CD4-positive, alpha-beta T cell treated with Interleukin-15 for 4 hours (primary cell): ENCODE data around the gene IL17D.

Source experiments
- DNase-seq: peaks from one replicate; pipeline ENCODE4 v3.0.0-alpha.2; 2020; ENCODE audit warnings: low spot score

The IL17D gene

DNA sequence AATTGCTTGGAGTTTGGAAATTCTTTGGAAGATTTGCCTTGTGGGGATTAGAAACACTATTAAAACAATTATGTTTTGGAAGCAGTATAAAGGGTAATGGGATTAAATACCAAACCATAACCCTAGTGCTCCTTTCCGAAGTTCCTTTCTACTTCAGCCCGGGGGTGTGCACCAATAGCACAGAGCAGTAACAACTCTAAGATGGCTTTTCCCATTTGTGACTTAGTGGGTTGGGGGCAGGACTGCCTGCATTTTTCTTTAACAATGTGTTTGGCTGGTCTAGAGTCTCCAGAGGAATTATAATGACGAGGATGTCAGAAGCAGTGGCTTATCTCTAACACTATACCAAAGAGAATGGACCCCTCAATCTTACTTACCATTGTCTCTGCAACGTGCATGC lies 11.9 kb upstream of the IL17D start:
- DNase-seq, result no peak

DNA sequence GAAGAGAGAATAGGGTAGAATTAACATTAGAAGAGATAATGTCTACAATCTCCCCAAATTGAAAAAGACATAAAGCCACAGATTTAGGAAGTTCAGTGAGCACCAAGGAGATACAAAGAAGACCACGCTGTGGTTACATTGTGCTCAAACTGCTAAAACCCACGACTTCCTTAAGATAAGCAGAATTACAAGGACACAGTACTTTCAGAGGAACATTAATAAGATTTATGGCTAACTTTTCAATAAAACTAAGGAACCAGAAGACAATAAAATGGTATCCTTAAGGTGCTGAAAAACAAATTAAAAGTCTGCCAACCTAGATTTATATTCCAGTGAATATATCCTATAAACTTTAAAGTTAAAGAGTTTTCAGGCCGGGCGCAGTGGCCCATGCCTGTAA lies 7.4 kb upstream of the IL17D start:
- no peak for DNase-seq

DNA sequence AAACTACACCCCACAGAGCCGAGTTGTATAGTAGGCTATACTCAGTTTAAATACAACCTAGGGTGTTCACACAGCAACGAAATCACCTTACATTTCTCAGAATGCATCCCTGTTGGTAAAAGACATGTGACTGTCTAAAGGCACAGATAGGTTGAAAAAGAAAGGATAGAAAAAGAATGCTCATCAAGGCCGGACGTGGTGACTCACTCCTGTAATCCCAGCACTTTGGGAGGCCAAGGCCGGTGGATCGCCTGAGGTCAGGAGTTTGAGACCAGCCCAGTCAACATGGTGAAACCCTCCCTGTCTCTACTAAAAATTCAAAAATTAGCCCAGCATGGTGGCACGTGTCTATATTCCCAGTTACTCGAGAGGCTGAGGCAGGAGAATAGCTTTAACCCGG lies 3.8 kb upstream of the IL17D start:
- DNase-seq, result no peak

DNA sequence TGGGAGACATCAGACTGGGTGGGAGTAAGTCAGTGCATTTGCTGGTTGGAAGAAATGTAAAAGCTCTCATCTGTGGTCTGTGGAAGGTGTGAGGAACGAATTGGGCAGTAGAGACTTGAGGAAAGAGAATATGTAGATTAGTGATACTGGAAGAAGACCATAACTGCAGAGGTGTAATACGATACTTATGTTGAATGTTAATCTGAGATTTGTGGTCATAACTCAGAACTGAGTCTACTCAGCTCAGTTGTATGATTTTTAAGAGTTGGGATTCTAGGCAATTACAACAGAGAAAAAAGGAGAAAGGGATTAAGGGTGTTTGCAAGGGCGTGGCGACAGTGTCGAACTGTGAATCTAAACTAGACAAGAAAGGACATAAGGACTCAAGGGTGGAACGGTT lies 3.2 kb upstream of the IL17D start:
- no peak for DNase-seq

GRCh38 chr13:20701461-20701860 lies 2.0 kb upstream of the IL17D start:
- DNase-seq, result no peak

- no peak for DNase-seq
Observed at GRCh38 chr13:20702530-20702914, 977 bp upstream of the IL17D start.

DNA sequence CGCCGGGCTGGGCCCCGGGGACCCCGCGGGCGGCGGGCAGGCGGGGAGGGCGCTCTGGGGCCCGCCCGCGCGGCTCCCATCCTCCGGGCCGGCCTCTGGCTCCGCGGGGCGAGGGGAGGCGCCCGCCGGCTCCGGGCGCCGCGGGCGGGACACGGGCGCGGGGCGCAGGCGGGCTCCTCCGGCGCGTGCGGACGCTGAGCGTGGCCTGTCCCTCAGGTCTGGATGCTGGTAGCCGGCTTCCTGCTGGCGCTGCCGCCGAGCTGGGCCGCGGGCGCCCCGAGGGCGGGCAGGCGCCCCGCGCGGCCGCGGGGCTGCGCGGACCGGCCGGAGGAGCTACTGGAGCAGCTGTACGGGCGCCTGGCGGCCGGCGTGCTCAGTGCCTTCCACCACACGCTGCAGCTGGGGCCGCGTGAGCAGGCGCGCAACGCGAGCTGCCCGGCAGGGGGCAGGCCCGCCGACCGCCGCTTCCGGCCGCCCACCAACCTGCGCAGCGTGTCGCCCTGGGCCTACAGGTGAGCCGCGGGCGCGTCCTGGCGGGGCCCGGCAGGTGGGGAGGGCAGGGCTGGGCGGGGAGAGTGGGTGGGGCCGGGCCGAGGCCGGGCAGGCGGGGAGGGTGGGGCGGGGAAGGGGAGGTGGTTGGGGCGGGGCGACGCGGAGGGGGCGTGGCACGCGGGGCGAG lies 420 bp downstream of the IL17D start:
- peak; percentile 64 for DNase-seq

- DNase-seq, result no peak
Observed at GRCh38 chr13:20704459-20705069, 1.1 kb downstream of the IL17D start.

- no peak for DNase-seq
Observed at GRCh38 chr13:20706661-20707060, 3.2 kb downstream of the IL17D start.

- no peak for DNase-seq
Observed at GRCh38 chr13:20708216-20708615, 4.7 kb downstream of the IL17D start.

- DNase-seq, result no peak
Observed at GRCh38 chr13:20709369-20709768, 5.9 kb downstream of the IL17D start.

- DNase-seq, result no peak
Observed at GRCh38 chr13:20709782-20710181, 6.3 kb downstream of the IL17D start.

GRCh38 chr13:20711301-20712044 lies 8.0 kb downstream of the IL17D start:
- DNase-seq, result no peak

DNA sequence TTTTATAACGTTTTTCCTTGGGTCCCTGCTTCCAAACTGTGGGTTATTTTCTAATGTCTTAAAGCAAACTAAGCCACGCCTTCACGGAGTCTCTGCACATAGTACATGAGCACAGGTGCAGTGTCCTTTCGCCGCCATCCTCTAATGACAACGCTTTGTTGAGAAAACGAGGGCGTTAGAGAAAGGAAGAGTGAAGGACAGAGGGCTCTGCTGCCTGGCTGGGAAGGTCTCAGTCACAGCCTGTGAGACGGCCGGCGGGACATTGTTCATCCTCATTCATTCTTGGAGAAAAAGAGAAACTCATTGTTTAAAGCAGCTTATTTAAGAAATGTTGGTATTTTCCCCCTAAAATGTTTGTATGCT lies 9.5 kb downstream of the IL17D start:
- no peak for DNase-seq

- DNase-seq, result no peak
Observed at GRCh38 chr13:20713751-20714150, 10.3 kb downstream of the IL17D start.

DNA sequence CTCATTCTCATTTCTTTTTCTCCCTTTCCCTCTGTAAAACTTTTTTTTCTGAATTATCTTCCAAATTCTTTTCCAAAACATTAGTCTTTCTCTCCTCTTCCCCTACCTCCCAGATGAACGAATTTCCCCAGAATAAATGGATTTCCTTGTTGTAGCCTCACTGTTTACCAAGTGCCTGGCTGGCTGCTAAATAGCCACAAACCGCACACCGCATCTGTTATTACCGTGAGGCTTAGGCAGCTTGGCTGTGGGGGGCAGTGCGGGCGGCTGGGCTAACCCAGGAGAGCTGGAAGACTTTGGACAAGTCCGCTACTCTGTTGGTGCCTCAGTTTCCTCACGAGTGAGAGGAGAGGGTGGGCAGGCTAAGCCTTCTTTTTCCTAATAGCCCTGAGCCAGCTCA lies 10.7 kb downstream of the IL17D start:
- DNase-seq, result no peak

DNA sequence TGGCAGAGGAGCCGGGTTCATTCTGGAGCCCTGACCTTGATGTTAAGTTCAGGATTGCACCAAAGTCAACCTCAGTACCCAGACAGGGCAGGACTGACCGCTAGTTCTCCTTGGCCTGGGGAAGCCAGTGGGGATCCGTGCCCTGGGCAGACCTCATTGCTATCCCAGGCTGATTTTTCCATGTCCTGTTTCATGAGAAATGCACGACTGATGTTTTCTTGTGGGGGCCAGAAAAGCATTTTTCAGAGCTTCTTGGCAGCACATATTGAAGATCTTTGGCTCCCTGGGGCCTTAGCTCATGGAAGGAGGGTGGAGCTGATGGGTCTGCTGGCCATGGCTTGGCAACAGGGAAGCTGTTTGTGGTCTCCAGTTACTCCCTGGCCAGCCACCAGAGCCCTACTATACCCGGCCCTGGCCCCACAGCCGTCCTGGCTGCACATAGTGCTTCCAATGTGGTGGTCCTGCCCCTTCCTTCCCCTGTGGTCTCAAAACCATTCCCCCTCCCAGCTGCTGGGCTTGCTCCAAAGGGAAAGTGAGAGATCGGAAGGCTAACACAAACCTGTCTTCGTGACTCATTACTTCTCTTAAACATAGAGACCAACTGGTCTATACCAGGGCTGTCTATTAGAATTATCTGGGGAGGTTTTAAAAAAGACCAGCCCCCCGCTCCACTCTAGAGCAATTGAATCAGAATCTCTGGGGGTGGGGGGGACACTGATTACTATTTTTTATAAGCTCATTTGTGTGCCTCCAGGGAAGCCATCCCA lies 11.2 kb downstream of the IL17D start:
- no peak for DNase-seq

- DNase-seq, result no peak
Observed at GRCh38 chr13:20715330-20715712, 11.8 kb downstream of the IL17D start.

DNA sequence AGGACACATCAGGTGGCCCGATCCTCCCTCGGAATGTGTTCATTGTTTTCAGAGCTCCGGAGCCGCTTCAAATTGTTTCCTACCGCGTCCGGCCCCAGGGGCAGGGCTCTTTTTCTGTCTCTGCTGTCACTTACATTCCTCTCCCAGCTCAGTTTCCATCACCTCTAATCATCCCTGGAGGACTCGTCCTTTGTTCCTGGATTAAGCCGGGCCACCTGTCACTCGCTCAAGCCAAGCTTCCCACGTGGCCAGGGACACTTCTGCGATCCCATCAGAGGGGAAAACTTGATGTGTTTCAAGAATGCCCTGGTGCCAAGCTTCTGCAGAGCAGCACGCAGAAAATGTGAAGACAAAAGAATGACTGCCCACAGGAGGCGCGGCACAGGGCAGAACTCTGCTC lies 13.5 kb downstream of the IL17D start:
- DNase-seq, result no peak

DNA sequence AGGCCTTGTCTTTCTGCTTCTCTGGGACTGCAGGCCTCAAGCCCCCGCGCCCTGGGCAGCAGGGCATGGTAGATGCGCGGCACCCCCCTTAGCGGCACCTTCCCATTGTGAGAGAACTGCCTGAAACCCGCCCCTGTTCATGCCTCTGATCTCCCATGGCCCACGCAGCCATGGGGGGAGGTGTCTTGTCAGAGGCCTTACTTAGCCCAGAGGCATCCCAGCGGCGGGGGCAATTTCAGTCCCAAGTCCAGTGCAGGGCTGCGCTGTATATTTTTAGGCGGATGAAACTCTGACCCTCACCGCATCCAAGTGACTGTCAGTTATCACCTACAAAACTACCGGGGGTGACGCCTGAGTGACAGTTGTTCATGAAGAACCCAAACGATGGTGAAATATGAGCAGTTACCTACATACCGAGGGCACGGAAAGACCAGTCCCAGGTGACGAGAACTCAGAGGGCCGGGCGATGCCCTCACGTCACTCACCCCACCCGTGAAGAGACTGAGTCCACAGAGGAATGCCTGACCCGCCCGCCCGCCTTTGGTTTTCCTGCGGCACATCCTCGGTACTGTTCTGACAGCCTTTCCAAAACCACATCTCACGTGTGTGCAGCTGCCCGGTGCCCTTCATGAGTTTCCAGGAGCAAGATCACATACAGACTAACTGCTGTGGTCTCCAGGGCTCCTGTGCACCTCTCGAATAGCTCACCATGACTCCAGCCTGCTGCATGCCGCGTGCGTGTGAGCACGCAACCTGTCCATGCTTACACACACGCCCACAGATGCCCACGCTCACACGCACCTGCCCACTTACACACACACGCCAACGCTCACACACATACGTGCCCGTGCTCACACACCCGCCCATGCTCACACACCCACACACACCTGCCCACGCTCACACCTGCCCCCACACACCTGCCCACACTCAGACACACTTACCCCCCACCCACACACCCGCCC lies 14.4 kb downstream of the IL17D start:
- no peak for DNase-seq

- no peak for DNase-seq
Observed at GRCh38 chr13:20718958-20719566, 15.6 kb downstream of the IL17D start.
